ENCODE data around the gene NFKBIE.

- TF ChIP-seq EZH2 (IDR thresholded peaks at IDR 0.05; ENCODE audit: borderline replicate concordance, low read length) (no peak), CTCF (IDR thresholded peaks at IDR 0.05; ENCODE audit: low read length) (no peak)
Observed at GRCh38 chr6:44278774-44279697, 13.7 kb upstream of the NFKBIE start.

Data from OCI-LY1 (cell line).